ENCODE measurements around the gene DDC. TPM values are rescaled to one million over a fixed set of nuclear protein-coding genes. Genes with fewer than 3 reads are reported as not detected.

DDC gene
- total RNA-seq, 1 experiment from 2014 or later = not detected

GRCh38 chr7:50486512-50486911, 78.7 kb downstream of the DDC start:
- BruUV-seq (replicated peaks) = no TSS peak
- peaks cover 10% of the 10 kb centered on the region; the same call in 1 of the 2 replicates for H3K9me3 ChIP-seq (ENCODE audit: insufficient read depth, low read depth)
- ChIA-PET CTCF (no interaction called here), POLR2A (ENCODE audit: unreplicated experiment) (no interaction called here)
- no peak overlapping the region for H3K4me3 ChIP-seq
- no peaks in the 10 kb centered on the region for H3F3A ChIP-seq (ENCODE audit: insufficient read depth, low read depth)
- no peaks in the 10 kb centered on the region for H3K36me3 ChIP-seq (ENCODE audit: low read depth)
- H3K4me1 ChIP-seq (replicated peaks; ENCODE audit: insufficient read depth) = no peaks in the 10 kb centered on the region
- intact Hi-C loops (cut with micrococcal nuclease; ENCODE audit: unreplicated experiment) = no loop called here
- no peaks in the 10 kb centered on the region for H3K9me2 ChIP-seq (ENCODE audit: insufficient read depth)
- no peak overlapping the region for H3K27ac ChIP-seq
- no peaks in the 10 kb centered on the region for H4K20me1 ChIP-seq (ENCODE audit: insufficient read depth)
- no peak for DNase-seq
- no peak overlapping the region for H2AFZ ChIP-seq
- H3K27me3 ChIP-seq (ENCODE audit: insufficient read depth, low read depth) = no peaks in the 10 kb centered on the region
- no peak for TF ChIP-seq CTCF (conservative IDR thresholded peaks at IDR 0.05)
- no peak for TF ChIP-seq EZH2 (IDR thresholded peaks at IDR 0.05; ENCODE audit: low read depth)
- no peaks in the 10 kb centered on the region for H3K79me2 ChIP-seq (ENCODE audit: low read depth)
- no peak overlapping the region for H3K4me2 ChIP-seq

GRCh38 chr7:50481867-50482266, 83.3 kb downstream of the DDC start:
- intact Hi-C loops (cut with micrococcal nuclease; ENCODE audit: unreplicated experiment) = no loop called here
- no peaks in the 10 kb centered on the region for H3K79me2 ChIP-seq (ENCODE audit: low read depth)
- TF ChIP-seq EZH2 (IDR thresholded peaks at IDR 0.05; ENCODE audit: low read depth) (no peak), CTCF (conservative IDR thresholded peaks at IDR 0.05) (no peak)
- H3K4me2 ChIP-seq = no peak overlapping the region
- H3F3A ChIP-seq (ENCODE audit: insufficient read depth, low read depth) = no peaks in the 10 kb centered on the region
- H3K27ac ChIP-seq = no peak overlapping the region
- H3K4me1 ChIP-seq (replicated peaks; ENCODE audit: insufficient read depth) = no peaks in the 10 kb centered on the region
- ChIA-PET CTCF (no interaction called here), POLR2A (ENCODE audit: unreplicated experiment) (no interaction called here)
- DNase-seq = no peak
- no peak overlapping the region for H3K4me3 ChIP-seq
- no peaks in the 10 kb centered on the region for H3K9me2 ChIP-seq (ENCODE audit: insufficient read depth)
- no peaks in the 10 kb centered on the region for H4K20me1 ChIP-seq (ENCODE audit: insufficient read depth)
- no peaks in the 10 kb centered on the region for H3K27me3 ChIP-seq (ENCODE audit: insufficient read depth, low read depth)
- no peaks in the 10 kb centered on the region for H3K36me3 ChIP-seq (ENCODE audit: low read depth)
- H2AFZ ChIP-seq = no peak overlapping the region
- no peaks in the 10 kb centered on the region for H3K9me3 ChIP-seq (ENCODE audit: insufficient read depth, low read depth)
- BruUV-seq (replicated peaks) = no TSS peak

- no peak overlapping the region for H3K27ac ChIP-seq
- ChIA-PET POLR2A (ENCODE audit: unreplicated experiment) (no interaction called here), CTCF (no interaction called here)
- intact Hi-C loops (cut with micrococcal nuclease; ENCODE audit: unreplicated experiment) = no loop called here
- no peaks in the 10 kb centered on the region for H3F3A ChIP-seq (ENCODE audit: insufficient read depth, low read depth)
- H3K4me1 ChIP-seq (replicated peaks; ENCODE audit: insufficient read depth) = no peaks in the 10 kb centered on the region
- no peak overlapping the region for H3K4me2 ChIP-seq
- no peak for TF ChIP-seq CTCF (conservative IDR thresholded peaks at IDR 0.05)
- TF ChIP-seq EZH2 (IDR thresholded peaks at IDR 0.05; ENCODE audit: low read depth) = no peak
- no peak overlapping the region for H3K4me3 ChIP-seq
- no peaks in the 10 kb centered on the region for H3K9me3 ChIP-seq (ENCODE audit: insufficient read depth, low read depth)
- no peaks in the 10 kb centered on the region for H3K9me2 ChIP-seq (ENCODE audit: insufficient read depth)
- H3K36me3 ChIP-seq (ENCODE audit: low read depth) = no peaks in the 10 kb centered on the region
- H3K27me3 ChIP-seq (ENCODE audit: insufficient read depth, low read depth) = no peaks in the 10 kb centered on the region
- H2AFZ ChIP-seq = no peak overlapping the region
- no peak for DNase-seq
- BruUV-seq (replicated peaks) = no TSS peak
- H4K20me1 ChIP-seq (ENCODE audit: insufficient read depth) = no peaks in the 10 kb centered on the region
- H3K79me2 ChIP-seq (ENCODE audit: low read depth) = no peaks in the 10 kb centered on the region
Observed at GRCh38 chr7:50480797-50481196, 84.4 kb downstream of the DDC start.

All from PC-9 (cell line).